ENCODE data around the gene MBOAT1.
"Not testable (repeated sequence)": the region's sequence is repeated elsewhere in the genome, so short reads cannot be mapped to it uniquely, and the experiment has no call there.

The MBOAT1 gene

GRCh38 chr6:20146291-20146690 lies 66.0 kb downstream of the MBOAT1 start:
- no peak for DNase-seq
- Histone ChIP-seq H3K9me3 (ENCODE audit: control insufficient read depth, low read length) (no peaks in the 10 kb centered on the region), H3K36me3 (ENCODE audit: control insufficient read depth, insufficient read depth, low read length) (peaks cover 26% of the 10 kb centered on the region), H3K27ac (ENCODE audit: insufficient read depth, low read length, poor library complexity, severe bottlenecking) (no peak overlapping the region), H3K4me1 (ENCODE audit: control insufficient read depth, insufficient read depth, low read length, poor library complexity, severe bottlenecking) (no peaks in the 10 kb centered on the region), H3K4me3 (ENCODE audit: insufficient read depth, low read depth, low read length, poor library complexity, severe bottlenecking) (no peak overlapping the region), H3K27me3 (replicated peaks; ENCODE audit: control insufficient read depth, insufficient read depth, low read length, poor library complexity, severe bottlenecking) (no peaks in the 10 kb centered on the region)

- H3K36me3 ChIP-seq (ENCODE audit: control insufficient read depth, insufficient read depth, low read length) = peaks cover 26% of the 10 kb centered on the region
- H3K27ac ChIP-seq (ENCODE audit: insufficient read depth, low read length, poor library complexity, severe bottlenecking) = no peak overlapping the region
- H3K4me3 ChIP-seq (ENCODE audit: insufficient read depth, low read depth, low read length, poor library complexity, severe bottlenecking) = no peak overlapping the region
- H3K27me3 ChIP-seq (replicated peaks; ENCODE audit: control insufficient read depth, insufficient read depth, low read length, poor library complexity, severe bottlenecking) = no peaks in the 10 kb centered on the region
- DNase-seq = no peak
- no peaks in the 10 kb centered on the region for H3K4me1 ChIP-seq (ENCODE audit: control insufficient read depth, insufficient read depth, low read length, poor library complexity, severe bottlenecking)
- no peaks in the 10 kb centered on the region for H3K9me3 ChIP-seq (ENCODE audit: control insufficient read depth, low read length)
These were observed 69.4 kb downstream of the MBOAT1 start for GRCh38 chr6:20142866-20143265.

- Histone ChIP-seq H3K27me3 (replicated peaks; ENCODE audit: control insufficient read depth, insufficient read depth, low read length, poor library complexity, severe bottlenecking) (no peaks in the 10 kb centered on the region), H3K36me3 (ENCODE audit: control insufficient read depth, insufficient read depth, low read length) (peaks cover 26% of the 10 kb centered on the region)
These were observed 70.3 kb downstream of the MBOAT1 start for GRCh38 chr6:20141931-20142330.

GRCh38 chr6:20139127-20139963 lies 72.9 kb downstream of the MBOAT1 start:
- H3K27me3 ChIP-seq (replicated peaks; ENCODE audit: control insufficient read depth, insufficient read depth, low read length, poor library complexity, severe bottlenecking); H3K27ac ChIP-seq (ENCODE audit: insufficient read depth, low read length, poor library complexity, severe bottlenecking); H3K9me3 ChIP-seq (ENCODE audit: control insufficient read depth, low read length); H3K4me1 ChIP-seq (ENCODE audit: control insufficient read depth, insufficient read depth, low read length, poor library complexity, severe bottlenecking); DNase-seq; H3K4me3 ChIP-seq (ENCODE audit: insufficient read depth, low read depth, low read length, poor library complexity, severe bottlenecking): not testable (repeated sequence)
- peaks cover 16% of the 10 kb centered on the region for H3K36me3 ChIP-seq (ENCODE audit: control insufficient read depth, insufficient read depth, low read length)

More at GRCh38 chr6:20141931-20142330, 70.3 kb downstream of the MBOAT1 start:
- Histone ChIP-seq H3K4me3 (ENCODE audit: insufficient read depth, low read depth, low read length, poor library complexity, severe bottlenecking) (no peak overlapping the region), H3K4me1 (ENCODE audit: control insufficient read depth, insufficient read depth, low read length, poor library complexity, severe bottlenecking) (no peaks in the 10 kb centered on the region), H3K27ac (ENCODE audit: insufficient read depth, low read length, poor library complexity, severe bottlenecking) (no peak overlapping the region), H3K9me3 (ENCODE audit: control insufficient read depth, low read length) (no peaks in the 10 kb centered on the region)
- no peak for DNase-seq

GRCh38 chr6:20137837-20138236 lies 74.4 kb downstream of the MBOAT1 start:
- H3K36me3 ChIP-seq (ENCODE audit: control insufficient read depth, insufficient read depth, low read length) = peaks cover 5% of the 10 kb centered on the region
- H3K27ac ChIP-seq (ENCODE audit: insufficient read depth, low read length, poor library complexity, severe bottlenecking) = no peak overlapping the region
- no peak for DNase-seq

GRCh38 chr6:20137240-20137639 lies 75.0 kb downstream of the MBOAT1 start:
- H3K27me3 ChIP-seq (replicated peaks; ENCODE audit: control insufficient read depth, insufficient read depth, low read length, poor library complexity, severe bottlenecking) = no peaks in the 10 kb centered on the region
- H3K9me3 ChIP-seq (ENCODE audit: control insufficient read depth, low read length) = no peaks in the 10 kb centered on the region
- H3K27ac ChIP-seq (ENCODE audit: insufficient read depth, low read length, poor library complexity, severe bottlenecking) = no peak overlapping the region
- no peaks in the 10 kb centered on the region for H3K4me1 ChIP-seq (ENCODE audit: control insufficient read depth, insufficient read depth, low read length, poor library complexity, severe bottlenecking)
- peaks cover 5% of the 10 kb centered on the region for H3K36me3 ChIP-seq (ENCODE audit: control insufficient read depth, insufficient read depth, low read length)
- no peak overlapping the region for H3K4me3 ChIP-seq (ENCODE audit: insufficient read depth, low read depth, low read length, poor library complexity, severe bottlenecking)
- DNase-seq = no peak

More at GRCh38 chr6:20137837-20138236, 74.4 kb downstream of the MBOAT1 start:
- Histone ChIP-seq H3K4me3 (ENCODE audit: insufficient read depth, low read depth, low read length, poor library complexity, severe bottlenecking) (no peak overlapping the region), H3K4me1 (ENCODE audit: control insufficient read depth, insufficient read depth, low read length, poor library complexity, severe bottlenecking) (no peaks in the 10 kb centered on the region), H3K27me3 (replicated peaks; ENCODE audit: control insufficient read depth, insufficient read depth, low read length, poor library complexity, severe bottlenecking) (no peaks in the 10 kb centered on the region), H3K9me3 (ENCODE audit: control insufficient read depth, low read length) (no peaks in the 10 kb centered on the region)

- Histone ChIP-seq H3K4me1 (ENCODE audit: control insufficient read depth, insufficient read depth, low read length, poor library complexity, severe bottlenecking) (no peaks in the 10 kb centered on the region), H3K27me3 (replicated peaks; ENCODE audit: control insufficient read depth, insufficient read depth, low read length, poor library complexity, severe bottlenecking) (no peaks in the 10 kb centered on the region), H3K9me3 (ENCODE audit: control insufficient read depth, low read length) (no peaks in the 10 kb centered on the region), H3K4me3 (ENCODE audit: insufficient read depth, low read depth, low read length, poor library complexity, severe bottlenecking) (no peak overlapping the region), H3K36me3 (ENCODE audit: control insufficient read depth, insufficient read depth, low read length) (no peaks in the 10 kb centered on the region), H3K27ac (ENCODE audit: insufficient read depth, low read length, poor library complexity, severe bottlenecking) (no peak overlapping the region)
- no peak for DNase-seq
These were observed 76.5 kb downstream of the MBOAT1 start for GRCh38 chr6:20135677-20136268.

GRCh38 chr6:20134613-20135012 lies 77.7 kb downstream of the MBOAT1 start:
- Histone ChIP-seq H3K27ac (ENCODE audit: insufficient read depth, low read length, poor library complexity, severe bottlenecking) (no peak overlapping the region), H3K4me3 (ENCODE audit: insufficient read depth, low read depth, low read length, poor library complexity, severe bottlenecking) (no peak overlapping the region), H3K27me3 (replicated peaks; ENCODE audit: control insufficient read depth, insufficient read depth, low read length, poor library complexity, severe bottlenecking) (no peaks in the 10 kb centered on the region), H3K4me1 (ENCODE audit: control insufficient read depth, insufficient read depth, low read length, poor library complexity, severe bottlenecking) (no peaks in the 10 kb centered on the region), H3K36me3 (ENCODE audit: control insufficient read depth, insufficient read depth, low read length) (no peaks in the 10 kb centered on the region), H3K9me3 (ENCODE audit: control insufficient read depth, low read length) (no peaks in the 10 kb centered on the region)
- DNase-seq = no peak

GRCh38 chr6:20129290-20130088 lies 82.8 kb downstream of the MBOAT1 start:
- H3K27ac ChIP-seq (ENCODE audit: insufficient read depth, low read length, poor library complexity, severe bottlenecking) = no peak overlapping the region
- no peaks in the 10 kb centered on the region for H3K4me1 ChIP-seq (ENCODE audit: control insufficient read depth, insufficient read depth, low read length, poor library complexity, severe bottlenecking)
- H3K27me3 ChIP-seq (replicated peaks; ENCODE audit: control insufficient read depth, insufficient read depth, low read length, poor library complexity, severe bottlenecking) = no peaks in the 10 kb centered on the region
- H3K36me3 ChIP-seq (ENCODE audit: control insufficient read depth, insufficient read depth, low read length) = peaks cover 7% of the 10 kb centered on the region
- DNase-seq = no peak
- no peak overlapping the region for H3K4me3 ChIP-seq (ENCODE audit: insufficient read depth, low read depth, low read length, poor library complexity, severe bottlenecking)
- H3K9me3 ChIP-seq (ENCODE audit: control insufficient read depth, low read length) = no peaks in the 10 kb centered on the region

- DNase-seq = no peak
- H3K4me3 ChIP-seq (ENCODE audit: insufficient read depth, low read depth, low read length, poor library complexity, severe bottlenecking) = no peak overlapping the region
- no peaks in the 10 kb centered on the region for H3K4me1 ChIP-seq (ENCODE audit: control insufficient read depth, insufficient read depth, low read length, poor library complexity, severe bottlenecking)
- no peaks in the 10 kb centered on the region for H3K27me3 ChIP-seq (replicated peaks; ENCODE audit: control insufficient read depth, insufficient read depth, low read length, poor library complexity, severe bottlenecking)
- no peaks in the 10 kb centered on the region for H3K9me3 ChIP-seq (ENCODE audit: control insufficient read depth, low read length)
- no peak overlapping the region for H3K27ac ChIP-seq (ENCODE audit: insufficient read depth, low read length, poor library complexity, severe bottlenecking)
- H3K36me3 ChIP-seq (ENCODE audit: control insufficient read depth, insufficient read depth, low read length) = peaks cover 7% of the 10 kb centered on the region
These were observed 84.3 kb downstream of the MBOAT1 start for GRCh38 chr6:20128018-20128417.

Data from effector memory CD4-positive, alpha-beta T cell (primary cell).